GM12875 (cell line): Measurements from ENCODE around the gene SMCO4.

Experiments used
- H3K4me3 ChIP-seq: one replicate; pipeline ENCODE4 v1.5.1; 2011; ENCODE audit warnings: low read depth, low read length, control low read depth
- CTCF ChIP-seq: IDR thresholded peaks from 2 replicates; pipeline ENCODE4 v1.5.1; 2011; ENCODE audit warnings: low read depth, mild to moderate bottlenecking, control low read depth, inconsistent platforms, low read length, moderate library complexity, borderline replicate concordance; ENCODE audit not compliant: insufficient read depth

The SMCO4 gene

GRCh38 chr11:93507517-93507916 lies 35.7 kb downstream of the SMCO4 start:
- no peak overlapping the region for H3K4me3 ChIP-seq
- TF ChIP-seq CTCF: no peak

DNA sequence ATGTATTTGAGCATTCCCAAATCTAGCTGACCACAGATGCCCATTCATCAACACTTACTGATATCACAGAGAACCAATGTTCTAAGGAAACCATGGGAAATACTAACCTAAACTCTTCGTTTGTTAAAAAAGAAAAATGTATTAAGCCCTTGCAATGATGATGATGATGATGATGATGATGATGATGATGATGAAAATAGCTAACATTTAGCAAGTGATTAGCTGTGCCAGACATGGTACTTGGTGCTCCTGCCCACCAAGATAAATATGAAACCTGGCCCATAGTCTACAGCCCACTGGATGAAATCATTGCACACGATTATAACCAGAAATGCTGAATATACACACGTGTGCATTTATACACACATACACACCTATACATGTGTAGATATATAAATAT lies 37.5 kb downstream of the SMCO4 start:
- no peak for TF ChIP-seq CTCF

GRCh38 chr11:93504110-93505095 lies 38.8 kb downstream of the SMCO4 start:
- no peak overlapping the region for H3K4me3 ChIP-seq
- no peak for TF ChIP-seq CTCF

More for the DNA sequence above, 37.5 kb downstream of the SMCO4 start:
- H3K4me3 ChIP-seq: no peak overlapping the region

DNA sequence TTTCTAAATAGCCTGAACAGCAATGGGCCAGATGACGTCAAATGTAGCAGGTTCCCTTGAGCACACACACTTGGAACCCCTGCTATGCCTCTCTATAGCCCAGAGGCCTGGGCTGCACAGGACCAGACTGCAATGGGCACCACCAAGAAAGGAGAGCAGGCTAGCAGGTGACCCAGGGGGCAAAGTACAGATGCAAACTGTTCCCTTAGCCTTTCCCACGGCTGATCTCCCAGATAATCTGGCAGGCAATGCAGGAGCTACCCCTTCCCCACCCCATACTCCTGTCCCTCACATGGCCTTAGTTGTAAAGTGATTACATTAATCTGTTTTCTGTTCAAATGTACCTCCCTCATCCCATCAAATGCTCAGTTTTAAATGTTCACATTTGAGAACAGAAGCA lies 41.3 kb downstream of the SMCO4 start:
- no peak overlapping the region for H3K4me3 ChIP-seq
- no peak for TF ChIP-seq CTCF

GRCh38 chr11:93500759-93501158 lies 42.4 kb downstream of the SMCO4 start:
- no peak overlapping the region for H3K4me3 ChIP-seq
- no peak for TF ChIP-seq CTCF

- H3K4me3 ChIP-seq: no peak overlapping the region
- TF ChIP-seq CTCF: no peak
These were observed 44.5 kb downstream of the SMCO4 start for GRCh38 chr11:93498641-93499040.

GRCh38 chr11:93498161-93498560 lies 45.0 kb downstream of the SMCO4 start:
- TF ChIP-seq CTCF: no peak
- H3K4me3 ChIP-seq: no peak overlapping the region
